ENCODE results near the gene NBL1.
"Not testable (repeated sequence)": the region's sequence is repeated elsewhere in the genome, so short reads cannot be mapped to it uniquely, and the experiment has no call there.

NBL1 gene

GRCh38 chr1:19625291-19625937, 18.7 kb upstream of the NBL1 start:
- H3K56ac ChIP-seq (ENCODE audit: low read length), result no peak overlapping the region
- no peak overlapping the region for H2BK5ac ChIP-seq (ENCODE audit: low read length)

GRCh38 chr1:19628879-19629278, 15.2 kb upstream of the NBL1 start:
- no peak for DNase-seq
- Histone ChIP-seq H3K36me3 (ENCODE audit: control insufficient read depth, insufficient read depth, low read length) (no peaks in the 10 kb centered on the region), H3K27ac (ENCODE audit: low read depth, low read length) (no peak overlapping the region), H3K79me1 (ENCODE audit: low read length) (peaks cover 2% of the 10 kb centered on the region), H3K23ac (ENCODE audit: low read length) (no peak overlapping the region), H3K9ac (ENCODE audit: low read length) (no peak overlapping the region), H3K79me2 (ENCODE audit: control insufficient read depth, insufficient read depth, low read length) (no peaks in the 10 kb centered on the region), H4K8ac (ENCODE audit: low read depth, low read length) (no peak overlapping the region), H2AK5ac (ENCODE audit: low read length) (no peak overlapping the region), H3K4me3 (ENCODE audit: low read length) (no peak overlapping the region), H2BK120ac (ENCODE audit: low read depth, low read length) (no peak overlapping the region), H3K4me1 (ENCODE audit: control insufficient read depth, low read depth, low read length) (no peaks in the 10 kb centered on the region), H4K5ac (ENCODE audit: low read length) (no peak overlapping the region), H2BK15ac (replicated peaks; ENCODE audit: low read depth) (no peak overlapping the region), H3K4ac (ENCODE audit: low read depth, low read length) (no peak overlapping the region), H3K56ac (ENCODE audit: low read length) (no peak overlapping the region), H3K4me2 (ENCODE audit: low read length) (no peak overlapping the region), H3K18ac (ENCODE audit: low read length) (no peak overlapping the region), H3K27me3 (ENCODE audit: insufficient read depth, low read length, poor library complexity) (no peaks in the 10 kb centered on the region), H2BK5ac (ENCODE audit: low read length) (no peak overlapping the region)
- no CpG with 5 or more reads among the region's 3 CpGs for WGBS (ENCODE audit: extremely low coverage, insufficient coverage, low lambda C conversion rate)

More at GRCh38 chr1:19625291-19625937, 18.7 kb upstream of the NBL1 start:
- H3K23ac ChIP-seq (ENCODE audit: low read length), result no peak overlapping the region
- H2AK5ac ChIP-seq (ENCODE audit: low read length), result no peak overlapping the region
- no peak overlapping the region for H3K18ac ChIP-seq (ENCODE audit: low read length)
- no peak overlapping the region for H4K5ac ChIP-seq (ENCODE audit: low read length)
- no peak overlapping the region for H3K27ac ChIP-seq (ENCODE audit: low read depth, low read length)
- no peak overlapping the region for H3K4me2 ChIP-seq (ENCODE audit: low read length)
- H3K4ac ChIP-seq (ENCODE audit: low read depth, low read length), result no peak overlapping the region
- no peak for DNase-seq
- H3K9ac ChIP-seq (ENCODE audit: low read length), result no peak overlapping the region
- peaks cover 9% of the 10 kb centered on the region for H3K79me1 ChIP-seq (ENCODE audit: low read length)
- peaks cover 4% of the 10 kb centered on the region for H3K79me2 ChIP-seq (ENCODE audit: control insufficient read depth, insufficient read depth, low read length)
- no peaks in the 10 kb centered on the region for H3K4me1 ChIP-seq (ENCODE audit: control insufficient read depth, low read depth, low read length)
- H2BK15ac ChIP-seq (replicated peaks; ENCODE audit: low read depth), result no peak overlapping the region
- no peak overlapping the region for H2BK120ac ChIP-seq (ENCODE audit: low read depth, low read length)
- H3K27me3 ChIP-seq (ENCODE audit: insufficient read depth, low read length, poor library complexity), result no peaks in the 10 kb centered on the region
- H4K8ac ChIP-seq (ENCODE audit: low read depth, low read length), result no peak overlapping the region
- H3K36me3 ChIP-seq (ENCODE audit: control insufficient read depth, insufficient read depth, low read length), result no peaks in the 10 kb centered on the region
- H3K4me3 ChIP-seq (ENCODE audit: low read length), result no peak overlapping the region
- WGBS (ENCODE audit: extremely low coverage, insufficient coverage, low lambda C conversion rate), result no CpG with 5 or more reads among the region's 8 CpGs

GRCh38 chr1:19629357-19629756, 14.8 kb upstream of the NBL1 start:
- Histone ChIP-seq H3K27ac (ENCODE audit: low read depth, low read length) (no peak overlapping the region), H3K27me3 (ENCODE audit: insufficient read depth, low read length, poor library complexity) (no peaks in the 10 kb centered on the region), H4K8ac (ENCODE audit: low read depth, low read length) (no peak overlapping the region), H3K9ac (ENCODE audit: low read length) (no peak overlapping the region), H2BK15ac (replicated peaks; ENCODE audit: low read depth) (no peak overlapping the region), H4K5ac (ENCODE audit: low read length) (no peak overlapping the region), H3K18ac (ENCODE audit: low read length) (no peak overlapping the region), H3K4me1 (ENCODE audit: control insufficient read depth, low read depth, low read length) (no peaks in the 10 kb centered on the region), H3K4ac (ENCODE audit: low read depth, low read length) (no peak overlapping the region), H2BK5ac (ENCODE audit: low read length) (no peak overlapping the region), H3K36me3 (ENCODE audit: control insufficient read depth, insufficient read depth, low read length) (no peaks in the 10 kb centered on the region), H2AK5ac (ENCODE audit: low read length) (no peak overlapping the region), H3K56ac (ENCODE audit: low read length) (no peak overlapping the region), H2BK120ac (ENCODE audit: low read depth, low read length) (no peak overlapping the region), H3K4me2 (ENCODE audit: low read length) (no peak overlapping the region), H3K79me2 (ENCODE audit: control insufficient read depth, insufficient read depth, low read length) (no peaks in the 10 kb centered on the region), H3K23ac (ENCODE audit: low read length) (no peak overlapping the region), H3K79me1 (ENCODE audit: low read length) (peaks cover 2% of the 10 kb centered on the region), H3K4me3 (ENCODE audit: low read length) (no peak overlapping the region)
- WGBS (ENCODE audit: extremely low coverage, insufficient coverage, low lambda C conversion rate), result no CpG with 5 or more reads among the region's 4 CpGs
- DNase-seq, result no peak

DNA sequence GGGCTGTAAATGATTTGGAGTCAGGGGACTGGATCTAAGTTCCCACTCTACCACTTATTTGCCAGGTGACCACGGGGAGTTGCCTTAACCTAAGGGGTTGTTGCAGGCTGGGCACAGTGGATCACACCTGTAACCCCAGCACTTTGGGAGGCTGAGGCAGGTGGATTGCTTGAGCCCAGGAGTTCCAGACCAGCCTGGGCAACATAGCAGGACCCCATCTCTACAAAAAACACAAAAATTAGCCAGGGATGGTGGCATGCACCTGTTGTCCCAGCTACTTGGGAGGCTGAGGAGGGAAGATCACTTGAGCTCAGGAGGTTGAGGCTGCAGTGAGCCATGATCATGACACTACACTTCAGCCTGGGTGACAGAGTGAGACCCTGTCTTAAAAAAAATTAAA, 13.9 kb upstream of the NBL1 start:
- H4K8ac ChIP-seq (ENCODE audit: low read depth, low read length); H3K23ac ChIP-seq (ENCODE audit: low read length); H3K18ac ChIP-seq (ENCODE audit: low read length); H3K4me3 ChIP-seq (ENCODE audit: low read length); H3K36me3 ChIP-seq (ENCODE audit: control insufficient read depth, insufficient read depth, low read length); H3K79me2 ChIP-seq (ENCODE audit: control insufficient read depth, insufficient read depth, low read length); H2BK120ac ChIP-seq (ENCODE audit: low read depth, low read length); H2BK5ac ChIP-seq (ENCODE audit: low read length); DNase-seq; H3K4ac ChIP-seq (ENCODE audit: low read depth, low read length); H3K27me3 ChIP-seq (ENCODE audit: insufficient read depth, low read length, poor library complexity); H3K4me1 ChIP-seq (ENCODE audit: control insufficient read depth, low read depth, low read length); H3K9ac ChIP-seq (ENCODE audit: low read length); H3K79me1 ChIP-seq (ENCODE audit: low read length); H3K4me2 ChIP-seq (ENCODE audit: low read length); H2BK15ac ChIP-seq (replicated peaks; ENCODE audit: low read depth); H3K56ac ChIP-seq (ENCODE audit: low read length); H4K5ac ChIP-seq (ENCODE audit: low read length); H2AK5ac ChIP-seq (ENCODE audit: low read length); H3K27ac ChIP-seq (ENCODE audit: low read depth, low read length): not testable (repeated sequence)
- no CpG with 5 or more reads among the region's 1 CpG for WGBS (ENCODE audit: extremely low coverage, insufficient coverage, low lambda C conversion rate)

DNA sequence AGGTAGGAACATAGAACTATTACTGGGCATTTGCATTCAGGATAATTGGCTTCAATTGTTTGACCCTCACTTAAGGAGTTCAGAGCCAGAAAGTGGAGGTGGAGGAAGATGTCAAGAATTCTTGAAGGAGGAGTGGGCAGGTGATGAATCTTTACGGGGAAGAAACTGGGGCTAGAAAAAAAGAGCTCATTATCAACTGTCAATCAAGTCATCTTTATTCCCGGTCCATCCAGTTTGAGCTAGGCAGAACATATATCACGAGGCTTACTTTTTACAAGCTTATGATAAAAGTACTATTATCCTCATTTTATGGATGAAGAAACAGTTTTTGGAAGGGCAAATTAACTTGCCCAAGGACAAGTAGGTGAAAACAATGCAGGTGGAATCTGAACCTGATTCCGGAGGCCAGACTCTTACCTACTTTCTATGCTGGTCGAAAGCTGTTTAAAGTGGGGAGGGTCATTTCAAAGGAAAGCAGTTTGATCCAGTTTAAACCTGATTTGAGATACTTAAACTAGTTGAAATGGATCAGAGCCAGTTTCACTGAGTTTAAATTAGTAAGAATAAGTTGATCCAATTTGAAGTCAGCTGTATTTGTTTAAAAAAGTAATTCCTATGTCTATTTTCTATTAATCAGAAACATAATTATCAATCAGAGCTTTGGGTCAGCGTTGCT, 13.3 kb upstream of the NBL1 start:
- no CpG with 5 or more reads among the region's 6 CpGs for WGBS (ENCODE audit: extremely low coverage, insufficient coverage, low lambda C conversion rate)
- H3K18ac ChIP-seq (ENCODE audit: low read length), result no peak overlapping the region

More for the DNA sequence above, 13.3 kb upstream of the NBL1 start:
- no peak overlapping the region for H2AK5ac ChIP-seq (ENCODE audit: low read length)
- no peak overlapping the region for H4K5ac ChIP-seq (ENCODE audit: low read length)
- H3K23ac ChIP-seq (ENCODE audit: low read length), result no peak overlapping the region
- H3K9ac ChIP-seq (ENCODE audit: low read length), result no peak overlapping the region
- no peak overlapping the region for H2BK5ac ChIP-seq (ENCODE audit: low read length)
- H3K36me3 ChIP-seq (ENCODE audit: control insufficient read depth, insufficient read depth, low read length), result no peaks in the 10 kb centered on the region
- H3K4me1 ChIP-seq (ENCODE audit: control insufficient read depth, low read depth, low read length), result no peaks in the 10 kb centered on the region
- H4K8ac ChIP-seq (ENCODE audit: low read depth, low read length), result no peak overlapping the region
- H3K4me2 ChIP-seq (ENCODE audit: low read length), result no peak overlapping the region
- H3K79me2 ChIP-seq (ENCODE audit: control insufficient read depth, insufficient read depth, low read length), result no peaks in the 10 kb centered on the region
- H2BK15ac ChIP-seq (replicated peaks; ENCODE audit: low read depth), result no peak overlapping the region
- no peak overlapping the region for H3K27ac ChIP-seq (ENCODE audit: low read depth, low read length)
- H2BK120ac ChIP-seq (ENCODE audit: low read depth, low read length), result no peak overlapping the region
- DNase-seq, result no peak
- no peak overlapping the region for H3K4me3 ChIP-seq (ENCODE audit: low read length)
- no peaks in the 10 kb centered on the region for H3K27me3 ChIP-seq (ENCODE audit: insufficient read depth, low read length, poor library complexity)
- H3K79me1 ChIP-seq (ENCODE audit: low read length), result no peaks in the 10 kb centered on the region
- H3K56ac ChIP-seq (ENCODE audit: low read length), result no peak overlapping the region
- no peak overlapping the region for H3K4ac ChIP-seq (ENCODE audit: low read depth, low read length)
